ENCODE data around the gene ZNF740.

The ZNF740 gene

GRCh38 chr12:53221203-53222080, 40.9 kb downstream of the ZNF740 start:
- H3K9me3 ChIP-seq: no peaks in the 10 kb centered on the region
- peak overlapping the region; percentile 66 to 74 for H3K4me3 ChIP-seq
- intact Hi-C loops (cut with DNase I; ENCODE audit: low total_unique reads): loop anchor here (2.0 kb wide), 1 partner anchor 31 kb away; a partner anchor contains a TSS
- H3K27me3 ChIP-seq: no peaks in the 10 kb centered on the region
- peak; percentile 55 to 89 for DNase-seq
- peak overlapping the region; percentile 98 to 99 for H3K27ac ChIP-seq
- H3K4me1 ChIP-seq: peaks cover 17 to 76% (median 66%) of the 10 kb centered on the region in 4 donors
- H3K36me3 ChIP-seq: peaks cover 0 to 12% (median 0%) of the 10 kb centered on the region in 3 donors
- TF ChIP-seq, protein P1, sequence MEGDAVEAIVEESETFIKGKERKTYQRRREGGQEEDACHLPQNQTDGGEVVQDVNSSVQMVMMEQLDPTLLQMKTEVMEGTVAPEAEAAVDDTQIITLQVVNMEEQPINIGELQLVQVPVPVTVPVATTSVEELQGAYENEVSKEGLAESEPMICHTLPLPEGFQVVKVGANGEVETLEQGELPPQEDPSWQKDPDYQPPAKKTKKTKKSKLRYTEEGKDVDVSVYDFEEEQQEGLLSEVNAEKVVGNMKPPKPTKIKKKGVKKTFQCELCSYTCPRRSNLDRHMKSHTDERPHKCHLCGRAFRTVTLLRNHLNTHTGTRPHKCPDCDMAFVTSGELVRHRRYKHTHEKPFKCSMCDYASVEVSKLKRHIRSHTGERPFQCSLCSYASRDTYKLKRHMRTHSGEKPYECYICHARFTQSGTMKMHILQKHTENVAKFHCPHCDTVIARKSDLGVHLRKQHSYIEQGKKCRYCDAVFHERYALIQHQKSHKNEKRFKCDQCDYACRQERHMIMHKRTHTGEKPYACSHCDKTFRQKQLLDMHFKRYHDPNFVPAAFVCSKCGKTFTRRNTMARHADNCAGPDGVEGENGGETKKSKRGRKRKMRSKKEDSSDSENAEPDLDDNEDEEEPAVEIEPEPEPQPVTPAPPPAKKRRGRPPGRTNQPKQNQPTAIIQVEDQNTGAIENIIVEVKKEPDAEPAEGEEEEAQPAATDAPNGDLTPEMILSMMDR (IDR thresholded peaks at IDR 0.05): no peak

- TF ChIP-seq, protein P1 (IDR thresholded peaks at IDR 0.05): no peak
- Histone ChIP-seq H3K36me3 (peaks cover 0 to 20% (median 6%) of the 10 kb centered on the region in 3 donors), H3K4me3 (peak overlapping the region; percentile 66 to 74), H3K27me3 (no peaks in the 10 kb centered on the region), H3K4me1 (peaks cover 17 to 76% (median 60%) of the 10 kb centered on the region in 4 donors), H3K9me3 (no peaks in the 10 kb centered on the region), H3K27ac (peak overlapping the region; percentile 98 to 99)
- intact Hi-C loops (cut with DNase I; ENCODE audit: low total_unique reads): no loop called here
- peak in 1 of 2 donors; percentile 54 for DNase-seq
Observed at GRCh38 chr12:53222170-53222721, 41.7 kb downstream of the ZNF740 start.

- DNase-seq: peak in 1 of 2 donors; percentile 56
Observed at GRCh38 chr12:53222806-53223261, 42.3 kb downstream of the ZNF740 start.

GRCh38 chr12:53223389-53224060, 43.0 kb downstream of the ZNF740 start:
- Histone ChIP-seq H3K9me3 (no peaks in the 10 kb centered on the region), H3K27me3 (no peaks in the 10 kb centered on the region), H3K4me1 (peaks cover 12 to 72% (median 54%) of the 10 kb centered on the region in 4 donors), H3K4me3 (peak overlapping the region in 1 of 2 donors; percentile 8), H3K36me3 (peaks cover 0 to 28% (median 11%) of the 10 kb centered on the region in 3 donors), H3K27ac (peak overlapping the region; percentile 98 to 99)
- TF ChIP-seq, protein P1 (IDR thresholded peaks at IDR 0.05): no peak
- peak in 1 of 2 donors; percentile 78 for DNase-seq
- intact Hi-C loops (cut with DNase I; ENCODE audit: low total_unique reads): no loop called here

More at GRCh38 chr12:53222806-53223261, 42.3 kb downstream of the ZNF740 start:
- H3K27ac ChIP-seq: peak overlapping the region; percentile 98 to 99
- peaks cover 14 to 76% (median 57%) of the 10 kb centered on the region in 4 donors for H3K4me1 ChIP-seq
- no peaks in the 10 kb centered on the region for H3K27me3 ChIP-seq
- intact Hi-C loops (cut with DNase I; ENCODE audit: low total_unique reads): no loop called here
- TF ChIP-seq, protein P1 (IDR thresholded peaks at IDR 0.05): no peak
- H3K9me3 ChIP-seq: no peaks in the 10 kb centered on the region
- peaks cover 0 to 26% (median 11%) of the 10 kb centered on the region in 3 donors for H3K36me3 ChIP-seq
- H3K4me3 ChIP-seq: peak overlapping the region in 1 of 2 donors; percentile 8
